HG03571 (cell line): ENCODE measurements around the gene FAM222B.

ENCODE experiments used
- ATAC-seq: cut with Tn5 transposase; IDR thresholded peaks from one replicate; pipeline ENCODE4 v1.9.1; 2021; ENCODE audit not compliant: unreplicated experiment

Gene FAM222B

DNA sequence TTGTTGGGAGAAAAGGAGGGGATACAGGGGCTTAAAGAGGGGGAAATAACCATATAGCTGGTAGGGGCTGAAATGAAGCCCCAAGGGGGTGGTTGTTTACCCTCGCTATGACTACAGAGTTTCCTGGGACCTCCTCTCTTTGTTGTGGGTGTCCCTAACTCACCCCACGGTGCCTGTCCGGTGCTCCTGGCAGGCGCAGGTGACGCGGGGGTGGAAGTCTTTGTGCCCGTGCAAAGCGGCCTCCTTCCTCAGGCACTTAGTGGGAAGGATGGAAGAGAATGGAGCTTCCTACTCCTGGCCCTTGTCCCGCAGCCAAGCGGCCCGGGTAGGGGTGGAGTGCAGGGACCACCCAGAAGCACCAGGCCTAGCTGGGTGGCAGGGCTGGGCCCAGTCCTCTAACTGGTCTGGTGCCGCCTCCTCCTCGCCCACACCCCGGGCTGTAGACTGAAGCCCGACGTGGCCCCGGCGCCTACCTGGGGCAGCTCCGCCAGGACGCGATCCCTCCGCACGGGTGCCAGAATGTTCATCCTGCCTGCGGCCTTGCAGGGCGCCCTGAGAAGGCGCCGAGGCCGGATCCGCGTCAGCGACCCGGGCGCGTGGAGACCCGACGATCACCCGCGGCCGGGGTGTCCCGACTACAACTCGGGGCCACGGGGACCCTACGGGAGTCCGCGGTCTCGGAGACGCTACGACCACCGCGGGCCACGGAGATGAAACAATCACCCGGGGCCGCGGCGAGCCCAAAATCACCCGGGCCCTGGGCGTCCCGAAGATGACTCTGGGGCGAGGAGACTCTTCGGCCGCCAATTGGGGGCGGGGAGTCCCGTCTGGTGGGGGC is 125.6 kb downstream of the FAM222B start:
- ATAC-seq: no peak

GRCh38 chr17:28715217-28715616 is 127.4 kb downstream of the FAM222B start:
- ATAC-seq: no peak

- no peak for ATAC-seq
These were observed 128.3 kb downstream of the FAM222B start for GRCh38 chr17:28714281-28714680.

GRCh38 chr17:28712705-28713415 is 129.7 kb downstream of the FAM222B start:
- ATAC-seq: no peak

- ATAC-seq: no peak
These were observed 130.4 kb downstream of the FAM222B start for GRCh38 chr17:28712032-28712704.

DNA sequence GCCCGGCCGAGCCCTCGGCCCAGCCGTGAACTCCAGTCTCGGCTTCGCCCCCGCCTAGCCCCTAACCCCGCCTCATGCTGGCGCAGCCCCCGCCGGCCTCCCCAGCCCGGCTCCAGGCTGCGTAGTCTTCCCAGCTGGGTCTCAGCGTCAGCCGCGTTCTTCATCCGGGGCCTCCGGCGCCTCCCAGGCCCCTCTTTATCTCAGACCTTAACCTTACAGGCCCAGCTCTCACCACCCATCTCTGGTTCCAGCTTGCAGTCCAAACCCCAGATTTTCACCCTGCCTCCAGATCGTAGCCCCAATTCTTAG is 130.9 kb downstream of the FAM222B start, which contains the start of gene PROCA1:
PROCA1 (minus strand) TSS at position 166 of the 309 bp plus-strand sequence. CDS start 228 bp downstream, outside the sequence.
- ATAC-seq: no peak

DNA sequence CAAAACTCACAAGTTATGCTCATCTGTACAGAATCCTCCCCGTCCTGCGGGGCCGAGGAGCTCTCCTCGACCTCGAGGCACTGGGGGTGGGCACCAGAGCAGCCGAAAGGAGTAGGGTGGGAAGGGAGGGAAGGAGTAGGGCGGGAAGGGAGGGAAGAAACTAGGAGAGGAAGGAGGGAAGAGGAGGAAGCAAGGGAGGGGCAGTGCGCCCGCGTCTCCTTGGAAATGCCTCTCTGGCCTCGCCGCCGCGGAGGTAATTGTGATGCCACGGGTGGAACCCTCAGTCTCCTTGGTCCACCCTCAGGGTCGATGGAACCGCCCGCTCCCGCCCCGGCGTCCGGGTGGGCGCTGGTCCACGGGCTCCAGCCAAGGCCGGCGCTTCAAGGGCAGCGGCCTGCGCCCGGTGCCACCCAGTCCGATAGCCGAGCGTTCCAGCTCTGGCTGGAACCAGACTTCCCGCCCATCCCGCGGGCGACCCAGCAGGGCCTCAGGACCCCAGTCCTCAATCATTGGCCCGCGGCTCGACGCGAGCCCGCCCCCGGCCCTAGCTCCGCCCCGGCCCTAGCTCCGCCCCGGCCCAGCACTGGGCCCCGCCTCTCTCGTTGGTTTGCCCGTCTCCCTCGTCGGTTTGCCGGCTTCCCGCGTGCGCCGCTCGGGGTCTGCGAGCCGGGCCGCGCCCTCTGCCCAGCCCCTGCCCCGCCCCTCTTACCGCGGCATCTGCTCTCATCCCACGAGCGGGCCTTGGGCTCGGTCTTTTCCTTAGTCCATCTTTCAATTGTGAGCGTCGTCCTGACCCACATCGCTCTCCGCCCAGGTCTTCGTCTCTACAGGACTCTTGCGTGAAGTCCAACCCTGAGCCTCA is 131.5 kb downstream of the FAM222B start:
- ATAC-seq: peak; percentile 71

- no peak for ATAC-seq
These were observed 135.3 kb downstream of the FAM222B start for GRCh38 chr17:28707339-28707720.

DNA sequence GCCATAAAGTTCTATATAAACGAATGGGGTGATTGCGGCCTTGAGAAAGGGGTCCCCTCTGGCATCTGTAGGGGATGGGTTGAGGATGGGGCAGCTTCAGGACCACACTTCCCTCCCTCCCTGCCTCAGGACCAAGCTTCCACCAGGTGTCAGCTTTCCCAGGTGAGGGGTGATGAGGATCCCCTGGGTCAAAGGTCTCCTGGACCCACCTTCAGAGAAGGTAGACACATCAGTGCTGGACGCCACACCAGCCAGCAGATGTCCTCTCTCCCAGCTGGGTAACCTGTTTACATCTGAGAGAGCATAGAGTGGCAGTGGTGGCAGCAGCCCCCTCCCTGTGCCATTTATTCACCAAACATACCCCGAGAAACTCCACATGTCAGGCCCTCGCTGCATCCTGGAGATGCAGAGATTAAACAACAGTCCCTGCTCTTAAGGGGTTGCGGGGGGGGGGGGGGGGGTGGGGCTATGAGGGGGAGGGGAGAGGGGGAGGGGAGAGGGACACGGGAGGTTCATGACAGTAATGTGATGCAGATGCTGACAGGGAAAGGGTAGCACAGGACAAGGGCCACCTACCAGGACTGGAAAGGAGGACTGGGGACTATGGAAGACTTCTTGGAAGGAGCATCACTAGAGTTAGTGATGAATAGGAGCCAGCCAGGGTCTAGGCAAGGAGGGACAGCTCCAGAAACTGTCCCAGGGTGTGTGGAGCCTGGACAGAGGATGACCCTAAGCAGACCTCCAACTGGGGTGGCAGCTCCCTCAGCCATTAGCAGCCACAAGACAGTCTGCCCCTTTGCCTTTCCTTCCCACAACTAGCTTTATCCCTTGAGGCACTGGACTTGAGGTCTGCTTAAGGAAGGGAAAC is 135.9 kb downstream of the FAM222B start:
- ATAC-seq: no peak
